Esophagus muscularis mucosa (tissue), 4 donors: ENCODE measurements around the gene MDM2. TPM values are rescaled to one million over a fixed set of nuclear protein-coding genes. Genes with fewer than 3 reads are reported as not detected.

Source experiments
- DNase-seq: peaks from one replicate; pipeline ENCODE4 v3.0.0-alpha.2; 2017; ENCODE audit errors: extremely low spot score
- H3K27ac ChIP-seq, 4 donors: fragments of 200-600 bp; sonication (generic); replicated peaks in 1 of 4; 1 replicate in 3 of 4; 2 replicates in 1 of 4; pipeline ENCODE4 v1.5.1; 2016 to 2019; ENCODE audit warnings: mild to moderate bottlenecking in 1 of 4
- H3K27me3 ChIP-seq, 4 donors: fragments of 200-600 bp; sonication (generic); one replicate each; pipeline versions ENCODE4 v1.5.1 to v1.6.0; 2016 to 2019
- H3K36me3 ChIP-seq, 4 donors: fragments of 200-600 bp; sonication (generic); one replicate each; pipeline ENCODE4 v1.5.1; 2016 to 2019
- H3K4me1 ChIP-seq, 4 donors: fragments of 200-600 bp; sonication (generic); one replicate each; pipeline ENCODE4 v1.5.1; 2016 to 2019
- H3K4me3 ChIP-seq, 4 donors: fragments of 200-600 bp; sonication (generic); 1 replicate in 2 of 4; 2 replicates in 2 of 4; pipeline ENCODE4 v1.5.1; 2016 to 2019; ENCODE audit warnings: mild to moderate bottlenecking in 4 of 4, moderate library complexity in 1 of 4
- H3K9me3 ChIP-seq, 4 donors: fragments of 200-600 bp; sonication (generic); 1 replicate in 3 of 4; 2 replicates in 1 of 4; pipeline ENCODE4 v1.5.1; 2016 to 2019
- EP300 ChIP-seq: sonication (generic); formaldehyde crosslinking; IDR thresholded peaks from one replicate; pipeline ENCODE4 v1.6.1; 2017; ENCODE audit warnings: antibody characterized with exemption
- POLR2A ChIP-seq: fragments of 450-650 bp; IDR thresholded peaks from one replicate; pipeline ENCODE4 v1.6.1; 2017; ENCODE audit warnings: antibody characterized with exemption, moderate library complexity, mild to moderate bottlenecking, low read depth
- POLR2AphosphoS5 ChIP-seq, 2 donors: sonication (generic); formaldehyde crosslinking; IDR thresholded peaks; one replicate each; pipeline ENCODE4 v1.6.1; 2017; ENCODE audit warnings: antibody characterized with exemption in 2 of 2
- WGBS: methylation state at CpG from one replicate; pipeline ENCODE4 v1.1.5; 2018; 5-methylcytosine and 5-hydroxymethylcytosine counted together
- intact Hi-C: fragments of 100-400 bp; cut with DNase I; formaldehyde crosslinking; loops from one replicate; pipeline ENCODE4 v1.15.1; 2023
- total RNA-seq, 4 donors: library from RNA; depleted of rRNA; stranded (reverse); fragments of >200 nt; gene quantifications; one replicate each; pipeline versions ENCODE4 v1.1.0 to v1.2.1, GENCODE V29; 2016
- TF ChIP-seq, protein P1 (sequence below), 3 experiments: fragments of 200-600 bp in 2 of 3; fragments of 450-650 bp in 1 of 3; sonication (generic) in 2 of 3; IDR thresholded peaks; one replicate each; pipeline ENCODE4 v1.5.1; 2017 to 2019; ENCODE audit warnings: antibody characterized with exemption in 3 of 3, mild to moderate bottlenecking in 2 of 3, moderate library complexity in 1 of 3

Gene MDM2
- total RNA-seq, 4 donors from 2014 or later, result 33.3 to 47.2 (median 40.0) TPM

GRCh38 chr12:68768431-68768939 lies 39.5 kb upstream of the MDM2 start:
- Histone ChIP-seq H3K4me3 (no peak overlapping the region), H3K27me3 (no peaks in the 10 kb centered on the region), H3K27ac (no peak overlapping the region), H3K9me3 (no peaks in the 10 kb centered on the region), H3K4me1 (no peaks in the 10 kb centered on the region), H3K36me3 (peaks cover 9 to 36% (median 26%) of the 10 kb centered on the region in 4 donors)
- intact Hi-C loops, result no loop called here
- no peak for DNase-seq
- 84% methylated on average over 4 of the region's 4 CpGs for WGBS
- TF ChIP-seq, protein P1, sequence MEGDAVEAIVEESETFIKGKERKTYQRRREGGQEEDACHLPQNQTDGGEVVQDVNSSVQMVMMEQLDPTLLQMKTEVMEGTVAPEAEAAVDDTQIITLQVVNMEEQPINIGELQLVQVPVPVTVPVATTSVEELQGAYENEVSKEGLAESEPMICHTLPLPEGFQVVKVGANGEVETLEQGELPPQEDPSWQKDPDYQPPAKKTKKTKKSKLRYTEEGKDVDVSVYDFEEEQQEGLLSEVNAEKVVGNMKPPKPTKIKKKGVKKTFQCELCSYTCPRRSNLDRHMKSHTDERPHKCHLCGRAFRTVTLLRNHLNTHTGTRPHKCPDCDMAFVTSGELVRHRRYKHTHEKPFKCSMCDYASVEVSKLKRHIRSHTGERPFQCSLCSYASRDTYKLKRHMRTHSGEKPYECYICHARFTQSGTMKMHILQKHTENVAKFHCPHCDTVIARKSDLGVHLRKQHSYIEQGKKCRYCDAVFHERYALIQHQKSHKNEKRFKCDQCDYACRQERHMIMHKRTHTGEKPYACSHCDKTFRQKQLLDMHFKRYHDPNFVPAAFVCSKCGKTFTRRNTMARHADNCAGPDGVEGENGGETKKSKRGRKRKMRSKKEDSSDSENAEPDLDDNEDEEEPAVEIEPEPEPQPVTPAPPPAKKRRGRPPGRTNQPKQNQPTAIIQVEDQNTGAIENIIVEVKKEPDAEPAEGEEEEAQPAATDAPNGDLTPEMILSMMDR (IDR thresholded peaks at IDR 0.05), result no peak
- no peak for TF ChIP-seq POLR2A
- no peak for TF ChIP-seq POLR2AphosphoS5 (IDR thresholded peaks at IDR 0.05)
- no peak for TF ChIP-seq EP300

DNA sequence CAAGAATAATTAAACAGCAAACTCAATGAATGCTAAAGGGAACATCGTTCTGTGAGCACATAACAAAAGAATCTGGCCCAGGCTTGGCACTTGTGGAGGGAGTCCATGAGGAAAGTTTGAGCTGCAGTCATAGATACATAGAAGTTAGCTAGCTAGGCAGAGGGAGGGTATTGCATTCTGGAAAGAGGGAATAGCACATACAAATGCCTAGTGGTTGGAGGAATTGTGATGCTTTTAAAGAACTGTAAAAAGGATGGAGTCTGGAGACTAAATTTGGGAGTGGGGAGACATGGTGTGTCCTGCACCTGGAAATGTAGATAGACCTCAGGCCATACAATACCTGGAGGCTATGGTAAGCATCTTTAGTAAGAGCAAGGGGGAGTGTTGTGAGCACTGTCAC lies 38.0 kb upstream of the MDM2 start:
- no peak for DNase-seq
- TF ChIP-seq POLR2A, result no peak
- TF ChIP-seq EP300, result no peak
- TF ChIP-seq, protein P1 (IDR thresholded peaks at IDR 0.05), result no peak
- no peak for TF ChIP-seq POLR2AphosphoS5 (IDR thresholded peaks at IDR 0.05)

DNA sequence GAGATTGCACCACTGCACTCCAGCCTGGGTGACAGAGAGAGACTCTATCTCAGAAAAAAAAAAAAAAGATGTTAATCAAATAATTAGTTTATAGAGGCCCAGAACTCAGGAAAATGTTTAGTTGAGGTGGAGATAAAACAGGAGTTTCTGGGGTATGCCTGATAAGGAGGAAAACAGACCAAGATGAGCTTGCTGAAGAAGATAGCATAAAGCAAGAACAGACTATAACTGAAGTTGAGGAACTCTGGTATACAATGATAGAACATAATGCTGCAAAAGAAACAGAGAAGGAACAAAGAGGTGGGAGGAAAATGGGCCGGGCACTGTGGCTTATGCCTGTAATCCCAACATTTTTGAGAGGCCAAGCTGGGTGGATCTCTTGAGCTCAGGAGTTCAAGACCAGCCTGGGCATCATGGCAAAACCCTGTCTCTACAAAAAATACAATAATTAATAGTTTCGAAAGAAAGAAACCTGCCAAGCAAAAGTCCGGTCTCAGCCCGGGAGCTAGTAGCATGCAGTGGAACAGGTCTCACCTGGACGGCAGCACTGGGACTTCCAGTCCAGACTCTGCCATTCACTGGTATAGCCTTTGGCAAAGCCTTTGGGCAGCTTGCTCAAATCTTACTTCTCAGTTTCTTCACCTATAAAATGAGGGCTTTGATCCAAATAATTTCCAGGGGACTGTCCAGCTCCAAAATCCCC lies 36.6 kb upstream of the MDM2 start:
- Histone ChIP-seq H3K27ac (no peak overlapping the region), H3K27me3 (no peaks in the 10 kb centered on the region), H3K36me3 (peaks cover 5 to 14% (median 9%) of the 10 kb centered on the region in 4 donors), H3K4me1 (no peaks in the 10 kb centered on the region), H3K9me3 (no peaks in the 10 kb centered on the region), H3K4me3 (no peak overlapping the region)
- TF ChIP-seq POLR2A (no peak), EP300 (no peak), POLR2AphosphoS5 (IDR thresholded peaks at IDR 0.05) (no peak)
- TF ChIP-seq, protein P1 (IDR thresholded peaks at IDR 0.05), result no peak
- intact Hi-C loops, result no loop called here
- 88% methylated on average over 5 of the region's 5 CpGs for WGBS
- no peak for DNase-seq

More for the DNA sequence above, 38.0 kb upstream of the MDM2 start:
- H3K4me3 ChIP-seq, result no peak overlapping the region
- H3K27ac ChIP-seq, result no peak overlapping the region
- WGBS, result 95% methylated on average over 1 of the region's 1 CpG
- H3K9me3 ChIP-seq, result no peaks in the 10 kb centered on the region
- intact Hi-C loops, result no loop called here
- H3K36me3 ChIP-seq, result peaks cover 9 to 22% (median 13%) of the 10 kb centered on the region in 4 donors
- H3K4me1 ChIP-seq, result no peaks in the 10 kb centered on the region
- no peaks in the 10 kb centered on the region for H3K27me3 ChIP-seq

GRCh38 chr12:68772714-68773113 lies 35.3 kb upstream of the MDM2 start:
- Histone ChIP-seq H3K4me3 (no peak overlapping the region), H3K27ac (no peak overlapping the region), H3K9me3 (no peaks in the 10 kb centered on the region), H3K27me3 (no peaks in the 10 kb centered on the region), H3K4me1 (no peaks in the 10 kb centered on the region), H3K36me3 (peaks cover 0 to under 1% (median 0%) of the 10 kb centered on the region in 4 donors)
- intact Hi-C loops, result no loop called here
- TF ChIP-seq EP300, result no peak
- TF ChIP-seq, protein P1 (IDR thresholded peaks at IDR 0.05), result no peak
- no peak for TF ChIP-seq POLR2A
- no peak for TF ChIP-seq POLR2AphosphoS5 (IDR thresholded peaks at IDR 0.05)
- 72% methylated on average over 8 of the region's 8 CpGs for WGBS
- DNase-seq, result no peak

- no peak for TF ChIP-seq POLR2A
- no peak for TF ChIP-seq EP300
- TF ChIP-seq, protein P1 (IDR thresholded peaks at IDR 0.05), result no peak
- no peak for TF ChIP-seq POLR2AphosphoS5 (IDR thresholded peaks at IDR 0.05)
- no peaks in the 10 kb centered on the region for H3K4me1 ChIP-seq
- H3K27ac ChIP-seq, result no peak overlapping the region
- intact Hi-C loops, result no loop called here
- 89% methylated on average over 5 of the region's 5 CpGs for WGBS
- H3K27me3 ChIP-seq, result no peaks in the 10 kb centered on the region
- no peak overlapping the region for H3K4me3 ChIP-seq
- no peak for DNase-seq
- no peaks in the 10 kb centered on the region for H3K36me3 ChIP-seq
- no peaks in the 10 kb centered on the region for H3K9me3 ChIP-seq
Measured at GRCh38 chr12:68773582-68773981, 34.4 kb upstream of the MDM2 start.
